HepG2 (cell line): ENCODE results near the gene SLX9. TPM values are rescaled to one million over a fixed set of nuclear protein-coding genes. Genes with fewer than 3 reads are reported as not detected.

ENCODE experiments used
- ATF7-NPFF ChIP-seq: sonication (generic); formaldehyde crosslinking; IDR thresholded peaks from 2 replicates; pipeline ENCODE4 v1.8.1; 2023; ENCODE audit warnings: mild to moderate bottlenecking, low read depth, missing genetic modification reagents, moderate library complexity
- BCL6 ChIP-seq: IDR thresholded peaks from 2 replicates; pipeline ENCODE4 v1.6.1; 2016; ENCODE audit warnings: missing genetic modification reagents, missing compliant biosample characterization
- ETV5 ChIP-seq: IDR thresholded peaks from 2 replicates; pipeline ENCODE4 v1.6.1; 2018; ENCODE audit warnings: missing biosample characterization, missing genetic modification reagents, inconsistent platforms, borderline replicate concordance
- HNRNPLL ChIP-seq: fragments of 200-400 bp; formaldehyde crosslinking; IDR thresholded peaks from 2 replicates; pipeline ENCODE4 v1.6.1; 2017; ENCODE audit warnings: mild to moderate bottlenecking, low read depth, low read length; ENCODE audit not compliant: poor library complexity, severe bottlenecking
- NCOR1 ChIP-seq: fragments of 200-600 bp; sonication (generic); IDR thresholded peaks from 2 replicates; pipeline ENCODE4 v1.7.0; 2017; ENCODE audit warnings: antibody characterized with exemption, low read length, borderline replicate concordance
- NFIB ChIP-seq: sonication (generic); formaldehyde crosslinking; IDR thresholded peaks from 2 replicates; pipeline ENCODE4 v1.9.0; 2021; ENCODE audit warnings: missing genetic modification reagents, mild to moderate bottlenecking, borderline replicate concordance
- SAFB2 ChIP-seq: sonication (generic); formaldehyde crosslinking; IDR thresholded peaks from 2 replicates; pipeline ENCODE4 v1.5.1; 2020; ENCODE audit warnings: missing genetic modification reagents, low read depth, mild to moderate bottlenecking, borderline replicate concordance
- SALL2 ChIP-seq: sonication (generic); formaldehyde crosslinking; IDR thresholded peaks from 2 replicates; pipeline ENCODE4 v1.8.1; 2023; ENCODE audit warnings: mild to moderate bottlenecking, missing genetic modification reagents, inconsistent platforms
- SMAD9 ChIP-seq: sonication (generic); formaldehyde crosslinking; IDR thresholded peaks from 2 replicates; pipeline ENCODE4 v1.5.1; 2020; ENCODE audit warnings: mild to moderate bottlenecking, missing genetic modification reagents
- SMARCC2 ChIP-seq: fragments of 450-650 bp; IDR thresholded peaks from 2 replicates; pipeline ENCODE4 v1.6.1; 2017; ENCODE audit warnings: antibody characterized with exemption, mild to moderate bottlenecking
- SNRNP70 ChIP-seq: fragments of 200-400 bp; formaldehyde crosslinking; IDR thresholded peaks from 2 replicates; pipeline ENCODE4 v1.6.1; 2017; ENCODE audit warnings: mild to moderate bottlenecking, low read depth, low read length, moderate library complexity
- SP1 ChIP-seq, 2 experiments: fragments of 450-650 bp in 1 of 2; sonication (generic) in 1 of 2; formaldehyde crosslinking in 1 of 2; IDR thresholded peaks; 2 replicates each; pipeline versions ENCODE4 v1.4.0 to v1.6.1; 2016 to 2020; ENCODE audit warnings: missing genetic modification reagents in 1 of 2
- SPEN ChIP-seq: sonication (generic); formaldehyde crosslinking; IDR thresholded peaks from 2 replicates; pipeline ENCODE4 v1.5.1; 2020; ENCODE audit warnings: low read depth, mild to moderate bottlenecking, missing genetic modification reagents
- TAF15 ChIP-seq: fragments of 200-400 bp; formaldehyde crosslinking; IDR thresholded peaks from one replicate; pipeline ENCODE4 v1.6.1; 2018; ENCODE audit warnings: mild to moderate bottlenecking, low read depth, low read length; ENCODE audit not compliant: poor library complexity, severe bottlenecking
- ZFYVE20 ChIP-seq: sonication (generic); formaldehyde crosslinking; IDR thresholded peaks from 2 replicates; pipeline ENCODE4 v1.8.0; 2023; ENCODE audit warnings: low read depth, mild to moderate bottlenecking, moderate library complexity, missing genetic modification reagents, borderline replicate concordance
- ZNF572 ChIP-seq: sonication (generic); formaldehyde crosslinking; IDR thresholded peaks from 2 replicates; pipeline ENCODE4 v1.5.1; 2020; ENCODE audit warnings: mild to moderate bottlenecking, missing genetic modification reagents
- ZNF652 ChIP-seq: IDR thresholded peaks from 2 replicates; pipeline ENCODE4 v1.6.1; 2016; ENCODE audit warnings: low read depth, borderline replicate concordance
- ZNF775 ChIP-seq: sonication (generic); formaldehyde crosslinking; IDR thresholded peaks from 2 replicates; pipeline ENCODE4 v1.4.0; 2020; ENCODE audit warnings: missing genetic modification reagents, mild to moderate bottlenecking, moderate library complexity, borderline replicate concordance
- ZSCAN21 ChIP-seq: sonication (generic); formaldehyde crosslinking; IDR thresholded peaks from 2 replicates; pipeline ENCODE4 v1.8.0; 2022; ENCODE audit warnings: mild to moderate bottlenecking, missing genetic modification reagents, moderate library complexity, borderline replicate concordance
- polyA plus RNA-seq, 8 experiments: library from polyadenylated mRNA; depleted of rRNA in 3 of 8; stranded (reverse) in 7 of 8; unstranded in 1 of 8; fragments of >200 nt; fragmentation: Illumina TruSeq in 4 of 8; extraction: Trizol in 4 of 8; gene quantifications; 2 replicates each; pipeline versions ENCODE4 v1.2.1 to v1.2.3, GENCODE V29; 2011 to 2016; ENCODE audit warnings: low read depth in 4 of 8, missing spikeins in 1 of 8, mixed read lengths in 1 of 8; ENCODE audit not compliant: insufficient read depth in 1 of 8
- total RNA-seq, 5 experiments: library from RNA; depleted of rRNA; stranded (reverse); fragments of >200 nt; fragmentation: Illumina TruSeq; extraction: Trizol; gene quantifications; 2 replicates each; pipeline ENCODE4 v1.2.3, GENCODE V29; 2016; ENCODE audit warnings: low read depth in 1 of 5
- TF ChIP-seq, protein P1 (sequence below): sonication (generic); formaldehyde crosslinking; IDR thresholded peaks from 2 replicates; pipeline ENCODE4 v1.9.0; 2022; ENCODE audit warnings: missing genetic modification reagents, mild to moderate bottlenecking, borderline replicate concordance
- TF ChIP-seq, protein P2 (sequence below): sonication (generic); formaldehyde crosslinking; IDR thresholded peaks from 2 replicates; pipeline ENCODE4 v1.4.0; 2020; ENCODE audit warnings: mild to moderate bottlenecking, missing genetic modification reagents
- TF ChIP-seq, protein P3 (sequence below): sonication (generic); formaldehyde crosslinking; IDR thresholded peaks from 2 replicates; pipeline ENCODE4 v1.4.0; 2020; ENCODE audit warnings: missing genetic modification reagents
- TF ChIP-seq, protein P4 (sequence below): sonication (generic); formaldehyde crosslinking; conservative IDR thresholded peaks from 2 replicates; pipeline ENCODE4 v1.5.0; 2020; ENCODE audit warnings: missing genetic modification reagents

SLX9 gene
- total and polyA plus RNA-seq, 2 of the 13 experiments (the other 11 are each of a cell fraction or from before 2014, with no cell fraction given) = 21.0 to 47.1 TPM

DNA sequence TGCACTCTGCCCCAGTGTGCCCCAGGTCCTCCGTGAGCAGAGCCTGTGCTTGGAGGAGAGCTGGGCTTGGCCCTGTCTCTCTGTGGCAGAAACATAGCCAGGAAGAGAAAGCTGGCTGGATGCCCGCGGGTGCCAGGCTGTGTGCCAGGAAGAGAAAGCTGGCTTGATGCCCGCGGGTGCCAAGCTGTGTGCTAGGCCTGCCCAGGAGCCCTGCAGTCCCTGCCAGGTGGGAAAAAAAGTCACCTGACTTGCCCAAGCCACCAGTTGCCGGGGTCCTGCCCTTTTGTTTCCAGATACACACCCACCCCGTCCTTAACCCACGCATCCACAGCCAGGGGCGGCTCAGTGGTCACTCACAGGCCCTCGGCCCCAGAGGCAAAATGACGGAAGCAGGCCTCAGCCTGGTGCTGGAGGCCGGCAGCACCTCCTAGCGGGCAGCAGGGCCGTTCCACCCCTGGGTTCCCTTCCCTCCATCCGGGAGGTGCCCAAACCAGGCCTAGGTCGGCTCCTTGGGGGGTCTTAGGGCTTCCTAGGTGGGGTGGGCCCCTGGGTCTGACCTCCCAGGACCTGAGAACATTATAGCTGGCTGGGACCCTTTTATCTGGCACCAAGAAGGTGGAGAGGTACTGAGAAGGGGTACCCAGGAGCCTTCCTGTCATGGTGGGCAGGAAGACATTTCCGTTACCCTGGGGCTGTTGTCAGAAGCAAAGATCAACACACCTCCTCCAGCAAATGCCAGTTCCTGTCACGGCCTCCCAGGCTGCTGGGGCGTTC is 28.3 kb upstream of the SLX9 start (continued):
- TF ChIP-seq, protein P1, sequence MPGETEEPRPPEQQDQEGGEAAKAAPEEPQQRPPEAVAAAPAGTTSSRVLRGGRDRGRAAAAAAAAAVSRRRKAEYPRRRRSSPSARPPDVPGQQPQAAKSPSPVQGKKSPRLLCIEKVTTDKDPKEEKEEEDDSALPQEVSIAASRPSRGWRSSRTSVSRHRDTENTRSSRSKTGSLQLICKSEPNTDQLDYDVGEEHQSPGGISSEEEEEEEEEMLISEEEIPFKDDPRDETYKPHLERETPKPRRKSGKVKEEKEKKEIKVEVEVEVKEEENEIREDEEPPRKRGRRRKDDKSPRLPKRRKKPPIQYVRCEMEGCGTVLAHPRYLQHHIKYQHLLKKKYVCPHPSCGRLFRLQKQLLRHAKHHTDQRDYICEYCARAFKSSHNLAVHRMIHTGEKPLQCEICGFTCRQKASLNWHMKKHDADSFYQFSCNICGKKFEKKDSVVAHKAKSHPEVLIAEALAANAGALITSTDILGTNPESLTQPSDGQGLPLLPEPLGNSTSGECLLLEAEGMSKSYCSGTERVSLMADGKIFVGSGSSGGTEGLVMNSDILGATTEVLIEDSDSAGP (CRISPR knock-in tag) = 0 out of 2 replicates have a peak, but pooled peaks have one; percentile 33
- TF ChIP-seq SPEN (peak; percentile 45; the same call in 1 of the 2 replicates), ZSCAN21 (CRISPR knock-in tag) (no peak), ZFYVE20 (no peak), SAFB2 (CRISPR knock-in tag) (no peak), NFIB (CRISPR knock-in tag) (no peak), BCL6 (CRISPR knock-in tag) (no peak), SMARCC2 (no peak), SP1 (IDR thresholded peaks at IDR 0.05) (no peak), SP1 (CRISPR knock-in tag; IDR thresholded peaks at IDR 0.05) (0 out of 2 replicates have a peak, but pooled peaks have one; percentile 26), TAF15 (no peak), SMAD9 (CRISPR knock-in tag) (no peak; the same call in 1 of the 2 replicates), SNRNP70 (no peak), HNRNPLL (peak; percentile 38), ZNF652 (CRISPR knock-in tag) (no peak), ZNF775 (no peak), ATF7-NPFF (CRISPR knock-in tag) (no peak), ETV5 (CRISPR knock-in tag) (peak; percentile 42; the same call in 1 of the 2 replicates), NCOR1 (no peak), ZNF572 (0 out of 2 replicates have a peak, but pooled peaks have one; percentile 60), SALL2 (CRISPR knock-in tag) (no peak)
- TF ChIP-seq, protein P2, sequence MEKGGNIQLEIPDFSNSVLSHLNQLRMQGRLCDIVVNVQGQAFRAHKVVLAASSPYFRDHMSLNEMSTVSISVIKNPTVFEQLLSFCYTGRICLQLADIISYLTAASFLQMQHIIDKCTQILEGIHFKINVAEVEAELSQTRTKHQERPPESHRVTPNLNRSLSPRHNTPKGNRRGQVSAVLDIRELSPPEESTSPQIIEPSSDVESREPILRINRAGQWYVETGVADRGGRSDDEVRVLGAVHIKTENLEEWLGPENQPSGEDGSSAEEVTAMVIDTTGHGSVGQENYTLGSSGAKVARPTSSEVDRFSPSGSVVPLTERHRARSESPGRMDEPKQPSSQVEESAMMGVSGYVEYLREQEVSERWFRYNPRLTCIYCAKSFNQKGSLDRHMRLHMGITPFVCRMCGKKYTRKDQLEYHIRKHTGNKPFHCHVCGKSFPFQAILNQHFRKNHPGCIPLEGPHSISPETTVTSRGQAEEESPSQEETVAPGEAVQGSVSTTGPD (CRISPR knock-in tag) = no peak
- TF ChIP-seq, protein P3, sequence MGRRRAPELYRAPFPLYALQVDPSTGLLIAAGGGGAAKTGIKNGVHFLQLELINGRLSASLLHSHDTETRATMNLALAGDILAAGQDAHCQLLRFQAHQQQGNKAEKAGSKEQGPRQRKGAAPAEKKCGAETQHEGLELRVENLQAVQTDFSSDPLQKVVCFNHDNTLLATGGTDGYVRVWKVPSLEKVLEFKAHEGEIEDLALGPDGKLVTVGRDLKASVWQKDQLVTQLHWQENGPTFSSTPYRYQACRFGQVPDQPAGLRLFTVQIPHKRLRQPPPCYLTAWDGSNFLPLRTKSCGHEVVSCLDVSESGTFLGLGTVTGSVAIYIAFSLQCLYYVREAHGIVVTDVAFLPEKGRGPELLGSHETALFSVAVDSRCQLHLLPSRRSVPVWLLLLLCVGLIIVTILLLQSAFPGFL (CRISPR knock-in tag) = no peak
- TF ChIP-seq, protein P4, sequence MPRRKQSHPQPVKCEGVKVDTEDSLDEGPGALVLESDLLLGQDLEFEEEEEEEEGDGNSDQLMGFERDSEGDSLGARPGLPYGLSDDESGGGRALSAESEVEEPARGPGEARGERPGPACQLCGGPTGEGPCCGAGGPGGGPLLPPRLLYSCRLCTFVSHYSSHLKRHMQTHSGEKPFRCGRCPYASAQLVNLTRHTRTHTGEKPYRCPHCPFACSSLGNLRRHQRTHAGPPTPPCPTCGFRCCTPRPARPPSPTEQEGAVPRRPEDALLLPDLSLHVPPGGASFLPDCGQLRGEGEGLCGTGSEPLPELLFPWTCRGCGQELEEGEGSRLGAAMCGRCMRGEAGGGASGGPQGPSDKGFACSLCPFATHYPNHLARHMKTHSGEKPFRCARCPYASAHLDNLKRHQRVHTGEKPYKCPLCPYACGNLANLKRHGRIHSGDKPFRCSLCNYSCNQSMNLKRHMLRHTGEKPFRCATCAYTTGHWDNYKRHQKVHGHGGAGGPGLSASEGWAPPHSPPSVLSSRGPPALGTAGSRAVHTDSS (CRISPR knock-in tag) = no peak
